C4-2B (cell line): ENCODE data around the gene NT5DC3.
A peak's percentile ranks its signal among the peaks of the same experiment; 100 is the strongest.
"Not testable (repeated sequence)": the region's sequence is repeated elsewhere in the genome, so short reads cannot be mapped to it uniquely, and the experiment has no call there.

Source experiments
- H3K27ac ChIP-seq: fragments of 450-650 bp; 2 replicates; pipeline ENCODE4 v1.5.1; 2017
- CTCF ChIP-seq: fragments of 450-650 bp; conservative IDR thresholded peaks from 2 replicates; pipeline ENCODE4 v1.5.1; 2017; ENCODE audit warnings: mild to moderate bottlenecking
- ZFX ChIP-seq: fragments of 450-650 bp; IDR thresholded peaks from 2 replicates; pipeline ENCODE4 v1.6.1; 2017

The NT5DC3 gene

GRCh38 chr12:103836345-103836744, 4.7 kb downstream of the NT5DC3 start:
- H3K27ac ChIP-seq: no peak overlapping the region
- TF ChIP-seq CTCF (no peak), ZFX (no peak)

DNA sequence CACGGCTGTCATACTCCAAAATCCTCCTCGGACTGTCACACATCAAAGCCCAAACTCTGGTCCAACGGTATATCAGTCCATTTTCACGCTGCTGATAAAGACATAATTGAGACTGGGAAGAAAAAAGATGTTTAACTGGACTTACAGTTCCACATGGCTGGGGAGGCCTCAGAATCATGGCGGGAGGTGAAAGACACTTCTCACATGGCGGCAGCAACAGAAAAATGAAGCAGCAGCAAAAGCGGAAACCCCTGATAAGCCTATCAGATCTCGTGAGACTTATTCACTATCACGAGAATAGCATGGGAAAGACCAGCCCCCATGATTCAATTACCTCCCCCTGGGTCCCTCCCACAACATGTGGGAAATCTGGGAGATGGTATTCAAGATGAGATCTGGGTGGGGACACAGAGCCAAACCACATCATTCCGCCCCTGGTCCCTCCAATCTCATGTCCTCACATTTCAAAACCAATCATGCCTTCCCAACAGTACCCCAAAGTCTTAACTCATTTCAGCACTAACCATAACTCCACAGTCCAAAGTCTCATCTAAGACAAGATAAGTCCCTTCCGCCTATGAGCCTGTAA, 5.2 kb downstream of the NT5DC3 start:
- not testable (repeated sequence) for H3K27ac ChIP-seq

DNA sequence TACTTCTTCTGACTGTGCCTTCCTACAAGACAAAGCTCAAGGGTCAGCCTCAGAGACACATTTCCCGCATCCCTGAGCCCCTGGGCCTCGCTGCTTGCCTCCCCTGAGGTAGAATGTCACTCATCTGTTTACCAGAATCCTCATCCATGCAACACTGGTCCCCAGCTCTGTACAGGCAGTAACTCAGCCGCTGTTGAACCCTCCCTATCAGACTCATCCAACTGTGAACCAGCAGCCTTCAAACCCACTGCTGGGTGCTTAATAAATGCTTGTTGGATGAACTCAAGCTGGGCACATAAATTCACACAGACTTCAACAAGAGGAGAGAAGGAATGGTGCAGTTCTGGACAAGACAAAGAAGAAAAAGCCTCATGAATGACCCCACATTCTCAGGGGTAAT, 6.1 kb downstream of the NT5DC3 start:
- TF ChIP-seq CTCF (no peak), ZFX (no peak)
- no peak overlapping the region for H3K27ac ChIP-seq

GRCh38 chr12:103833891-103834290, 7.1 kb downstream of the NT5DC3 start:
- TF ChIP-seq ZFX: no peak
- peak; percentile 14 for TF ChIP-seq CTCF
- H3K27ac ChIP-seq: no peak overlapping the region

GRCh38 chr12:103833095-103833775, 7.8 kb downstream of the NT5DC3 start:
- TF ChIP-seq CTCF: no peak
- no peak for TF ChIP-seq ZFX
- no peak overlapping the region for H3K27ac ChIP-seq

DNA sequence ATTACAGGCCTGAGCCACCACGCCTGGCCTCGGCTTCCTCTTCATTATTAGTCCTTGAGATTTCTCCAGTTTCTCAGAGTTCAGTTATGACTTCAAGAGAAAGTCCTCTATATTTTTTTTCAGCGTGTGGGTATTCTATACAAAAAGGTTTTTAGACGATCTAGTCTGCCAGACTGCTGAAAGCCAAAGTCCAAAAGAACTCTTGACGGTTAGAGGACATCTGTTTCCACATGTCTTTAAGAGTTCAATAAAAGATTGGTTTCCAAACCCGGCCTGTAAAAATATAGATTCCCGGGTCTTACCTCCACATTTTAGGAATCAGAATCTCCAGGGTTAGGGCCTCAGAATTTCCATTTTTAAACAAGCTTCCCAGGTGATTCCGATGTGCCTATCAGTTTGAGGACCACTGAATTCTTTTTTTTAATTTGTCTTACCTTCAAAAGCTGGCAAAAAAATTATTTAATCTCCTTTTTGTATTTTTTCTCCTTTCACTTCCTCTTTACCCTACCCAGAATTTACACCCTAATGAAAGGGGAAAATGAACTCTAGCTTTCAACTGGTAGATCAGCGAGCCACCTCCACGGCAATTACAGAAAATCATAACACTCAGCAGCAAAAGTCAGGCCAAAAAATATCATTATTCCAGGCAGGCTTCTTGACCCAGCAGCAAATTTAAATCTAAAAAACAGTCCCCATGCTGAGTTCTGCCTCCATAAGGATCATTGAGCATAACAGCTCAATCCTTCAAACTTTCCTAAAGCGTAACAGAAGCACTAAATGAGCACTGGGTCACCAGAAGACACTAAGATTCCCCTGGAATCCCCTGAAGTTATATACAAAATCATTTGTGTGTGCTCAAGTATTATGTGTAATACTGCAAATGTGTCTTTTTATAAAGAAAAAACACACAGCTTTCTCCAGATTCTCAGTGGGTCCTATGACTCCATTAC, 8.7 kb downstream of the NT5DC3 start:
- TF ChIP-seq ZFX: no peak
- TF ChIP-seq CTCF: no peak

GRCh38 chr12:103830730-103831320, 10.2 kb downstream of the NT5DC3 start:
- TF ChIP-seq CTCF (no peak), ZFX (no peak)
- H3K27ac ChIP-seq: no peak overlapping the region

More for the DNA sequence above, 8.7 kb downstream of the NT5DC3 start:
- H3K27ac ChIP-seq: no peak overlapping the region
